ENCODE data around the gene MCTP1.

DNA sequence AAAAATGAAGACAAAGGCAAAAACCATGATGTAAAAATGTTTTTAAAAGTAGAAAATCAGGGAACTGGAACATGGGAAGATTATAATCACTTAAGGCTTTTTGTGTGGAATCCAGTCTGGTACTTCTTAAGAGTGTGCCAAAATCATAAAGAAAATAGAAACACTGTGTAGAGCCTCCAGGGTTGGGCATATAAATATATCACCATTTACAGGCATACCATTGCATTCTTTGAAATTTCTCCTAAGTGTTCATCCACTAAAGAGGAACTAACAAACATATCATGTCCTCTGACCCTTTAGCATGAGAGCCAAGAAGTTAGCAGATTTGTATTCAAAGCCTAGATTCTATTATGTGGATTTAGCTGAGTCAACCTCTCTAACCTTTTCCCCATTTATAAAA, 573.1 kb downstream of the MCTP1 start:
- TF ChIP-seq POLR2A (IDR thresholded peaks at IDR 0.05): no peak
- TF ChIP-seq, protein P1, sequence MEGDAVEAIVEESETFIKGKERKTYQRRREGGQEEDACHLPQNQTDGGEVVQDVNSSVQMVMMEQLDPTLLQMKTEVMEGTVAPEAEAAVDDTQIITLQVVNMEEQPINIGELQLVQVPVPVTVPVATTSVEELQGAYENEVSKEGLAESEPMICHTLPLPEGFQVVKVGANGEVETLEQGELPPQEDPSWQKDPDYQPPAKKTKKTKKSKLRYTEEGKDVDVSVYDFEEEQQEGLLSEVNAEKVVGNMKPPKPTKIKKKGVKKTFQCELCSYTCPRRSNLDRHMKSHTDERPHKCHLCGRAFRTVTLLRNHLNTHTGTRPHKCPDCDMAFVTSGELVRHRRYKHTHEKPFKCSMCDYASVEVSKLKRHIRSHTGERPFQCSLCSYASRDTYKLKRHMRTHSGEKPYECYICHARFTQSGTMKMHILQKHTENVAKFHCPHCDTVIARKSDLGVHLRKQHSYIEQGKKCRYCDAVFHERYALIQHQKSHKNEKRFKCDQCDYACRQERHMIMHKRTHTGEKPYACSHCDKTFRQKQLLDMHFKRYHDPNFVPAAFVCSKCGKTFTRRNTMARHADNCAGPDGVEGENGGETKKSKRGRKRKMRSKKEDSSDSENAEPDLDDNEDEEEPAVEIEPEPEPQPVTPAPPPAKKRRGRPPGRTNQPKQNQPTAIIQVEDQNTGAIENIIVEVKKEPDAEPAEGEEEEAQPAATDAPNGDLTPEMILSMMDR (IDR thresholded peaks at IDR 0.05): no peak

Data from breast epithelium (tissue), 3 donors.